Stomach (tissue), 9 donors: ENCODE data around the gene ATIC. TPM values are rescaled to one million over a fixed set of nuclear protein-coding genes. Genes with fewer than 3 reads are reported as not detected.

Experiments
- DNase-seq, 2 donors: peaks; one replicate each; pipeline versions ENCODE4 v3.0.0 to v3.0.0-alpha.2; 2013 to 2019
- H3K27ac ChIP-seq, 5 donors: fragments of 200-600 bp in 4 of 5; sonication (generic) in 4 of 5; one replicate each; pipeline ENCODE4 v1.5.1; 2013 to 2019; ENCODE audit warnings: mild to moderate bottlenecking in 1 of 5, moderate library complexity in 1 of 5
- H3K27me3 ChIP-seq, 3 donors: fragments of 200-600 bp; sonication (generic); one replicate each; pipeline ENCODE4 v1.5.1; 2017 to 2019; ENCODE audit warnings: mixed run types in 1 of 3
- H3K36me3 ChIP-seq, 4 donors: fragments of 200-600 bp; sonication (generic); 1 replicate in 3 of 4; 2 replicates in 1 of 4; pipeline ENCODE4 v1.5.1; 2016 to 2019
- H3K4me1 ChIP-seq, 4 donors: fragments of 200-600 bp; sonication (generic); one replicate each; pipeline ENCODE4 v1.5.1; 2016 to 2019
- H3K4me3 ChIP-seq, 4 donors: fragments of 200-600 bp; sonication (generic) in 3 of 4; one replicate each; pipeline ENCODE4 v1.5.1; 2016 to 2019; ENCODE audit warnings: mild to moderate bottlenecking in 1 of 4
- H3K9me3 ChIP-seq, 4 donors: fragments of 200-600 bp; sonication (generic); one replicate each; pipeline ENCODE4 v1.5.1; 2016 to 2019
- CTCF ChIP-seq, 7 experiments: fragments of 450-650 bp in 4 of 7; fragments of 200-600 bp in 3 of 7; sonication (generic) in 3 of 7; IDR thresholded peaks; one replicate each; pipeline ENCODE4 v1.5.1; 2016 to 2019; ENCODE audit warnings: antibody characterized with exemption in 7 of 7, control low read depth in 2 of 7, mild to moderate bottlenecking in 1 of 7
- EP300 ChIP-seq: sonication (generic); formaldehyde crosslinking; IDR thresholded peaks from one replicate; pipeline ENCODE4 v1.6.1; 2017; ENCODE audit warnings: antibody characterized with exemption
- POLR2A ChIP-seq, 4 donors: fragments of 450-650 bp; IDR thresholded peaks; one replicate each; pipeline ENCODE4 v1.6.1; 2016; ENCODE audit warnings: antibody characterized with exemption in 4 of 4, control low read depth in 2 of 4, mild to moderate bottlenecking in 1 of 4, moderate library complexity in 1 of 4
- POLR2AphosphoS5 ChIP-seq, 3 donors: sonication (generic); formaldehyde crosslinking; IDR thresholded peaks; one replicate each; pipeline ENCODE4 v1.6.1; 2016; ENCODE audit warnings: antibody characterized with exemption in 3 of 3
- WGBS, 5 donors: extraction: QIAGEN DNeasy Blood & Tissue Kit in 3 of 5; methylation state at CpG; one replicate each; pipeline versions ENCODE4 v1.1.5 to v1.1.7; 2013 to 2018; 5-methylcytosine and 5-hydroxymethylcytosine counted together
- intact Hi-C: fragments of 100-400 bp; cut with DNase I; formaldehyde crosslinking; loops from one replicate; pipeline ENCODE4 v1.15.1; 2023; ENCODE audit warnings: low total_unique reads
- polyA plus RNA-seq, 3 donors: library from polyadenylated mRNA; stranded (reverse); fragments of 200-250 nt; gene quantifications; one replicate each; pipeline ENCODE4 v1.2.3, GENCODE V29; 2013
- total RNA-seq, 5 donors: library from RNA; depleted of rRNA; stranded (reverse); fragments of >200 nt; gene quantifications; one replicate each; pipeline versions ENCODE4 v1.1.0 to v1.2.3, GENCODE V29; 2014 to 2016
- donor health status: healthy with polysubstance abuse.
- donor health status: Bipolar disorder and iron deficiency.
- donor health status: healthy.

Gene ATIC
- total and polyA plus RNA-seq, 8 donors = 9.4 to 125 (median 76.6) TPM

- Histone ChIP-seq H3K27ac (peak overlapping the region in 1 of 5 donors; percentile 46), H3K9me3 (no peaks in the 10 kb centered on the region), H3K27me3 (no peaks in the 10 kb centered on the region), H3K4me1 (peaks cover 0 to 17% (median 11%) of the 10 kb centered on the region in 4 donors), H3K4me3 (no peak overlapping the region), H3K36me3 (peaks cover 0 to 68% (median 35%) of the 10 kb centered on the region in 4 donors)
- WGBS, 5 donors = 30 to 45% (median 33%) methylated on average over 9 of the region's 9 CpGs
- intact Hi-C loops = no loop called here
- TF ChIP-seq EP300 = no peak
- TF ChIP-seq POLR2AphosphoS5 (IDR thresholded peaks at IDR 0.05) = no peak
- TF ChIP-seq POLR2A (IDR thresholded peaks at IDR 0.05) = no peak
- no peak for TF ChIP-seq CTCF (IDR thresholded peaks at IDR 0.05)
- DNase-seq = peak in 1 of 2 donors; percentile 37
Observed at GRCh38 chr2:215397632-215398341, 85.9 kb downstream of the ATIC start.

GRCh38 chr2:215399067-215399716 lies 87.3 kb downstream of the ATIC start:
- Histone ChIP-seq H3K4me3 (no peak overlapping the region), H3K4me1 (peaks cover 0 to 17% (median 11%) of the 10 kb centered on the region in 4 donors), H3K9me3 (no peaks in the 10 kb centered on the region), H3K36me3 (peaks cover 0 to 63% (median 24%) of the 10 kb centered on the region in 4 donors), H3K27ac (no peak overlapping the region), H3K27me3 (no peaks in the 10 kb centered on the region)
- 87 to 90% (median 87%) methylated on average over 3 of the region's 3 CpGs for WGBS, 5 donors
- no peak for TF ChIP-seq POLR2AphosphoS5 (IDR thresholded peaks at IDR 0.05)
- no peak for TF ChIP-seq EP300
- TF ChIP-seq CTCF (IDR thresholded peaks at IDR 0.05) = no peak
- TF ChIP-seq POLR2A (IDR thresholded peaks at IDR 0.05) = no peak
- intact Hi-C loops = no loop called here
- no peak for DNase-seq

Other genes with a start within 250 kb of the ATIC start
- gene ABCA12, start 173.4 kb upstream of the ATIC start, total RNA-seq = 1 to 10 TPM in 1 of 5 donors, under 1 TPM in 2, not detected in 2; under 0.01 to 1.8 (median under 0.01) TPM
- under 1 TPM in 1 of 3 donors, not detected in 2; 0.30 TPM for gene ABCA12, start 173.4 kb upstream of the ATIC start, polyA plus RNA-seq
- 100 to 1,000 TPM; 215 to 861 (median 257) TPM for gene FN1, start 124.0 kb downstream of the ATIC start, total RNA-seq
- gene FN1, start 124.0 kb downstream of the ATIC start, polyA plus RNA-seq = 100 to 1,000 TPM in 1 of 3 donors, 10 to 100 TPM in 2; 42.0 to 301 (median 44.4) TPM